ENCODE results near the gene C10orf143.

- TF ChIP-seq POLR2A (IDR thresholded peaks at IDR 0.05) (no peak), CTCF (IDR thresholded peaks at IDR 0.05 in 4 of 5, conservative IDR thresholded peaks at IDR 0.05 in 1 of 5) (no peak)
Observed at GRCh38 chr10:130111852-130112180, 1.2 kb upstream of the C10orf143 start.
